Measurements from ENCODE around the gene MAPK6.
"Not testable (repeated sequence)": the region's sequence is repeated elsewhere in the genome, so short reads cannot be mapped to it uniquely, and the experiment has no call there.

Gene MAPK6

DNA sequence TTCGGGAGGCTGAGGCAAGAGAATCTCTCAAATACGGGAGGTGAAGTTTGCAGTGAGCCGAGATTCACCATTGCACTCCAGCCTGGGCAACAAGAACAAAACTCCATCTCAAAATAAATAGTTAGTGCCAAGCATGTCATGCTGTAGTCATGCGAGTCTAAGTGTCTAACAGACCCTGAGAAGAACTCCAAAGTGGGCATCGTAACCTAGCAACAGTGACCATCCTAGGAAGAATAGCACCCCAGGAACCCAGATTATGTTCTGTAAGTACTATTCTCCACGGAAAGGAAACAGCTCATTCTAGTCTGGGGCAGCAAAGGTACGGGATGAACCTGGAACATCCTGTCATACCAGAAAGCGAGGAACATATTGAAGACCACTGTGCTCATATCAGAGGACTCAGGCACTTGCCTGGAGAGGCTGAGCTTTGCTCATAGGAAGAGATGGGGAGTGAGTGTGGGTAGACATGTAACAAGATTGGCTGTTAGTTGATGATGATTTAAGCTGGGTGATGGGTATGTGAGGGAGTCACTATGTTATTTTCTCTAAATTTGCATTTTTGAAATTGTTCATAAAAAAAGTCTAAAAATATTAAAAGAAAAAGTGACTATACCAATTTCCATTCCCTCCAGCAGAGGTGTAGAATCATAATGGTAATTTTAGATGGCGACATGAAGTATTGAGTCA lies 61.8 kb downstream of the MAPK6 start:
- Histone ChIP-seq H3K4me3 (ENCODE audit: insufficient read depth, low read depth, low read length, poor library complexity, severe bottlenecking) (no peak overlapping the region), H3K9me3 (ENCODE audit: control insufficient read depth, low read length) (no peaks in the 10 kb centered on the region), H3K27me3 (replicated peaks; ENCODE audit: control insufficient read depth, insufficient read depth, low read length, poor library complexity, severe bottlenecking) (no peaks in the 10 kb centered on the region), H3K27ac (ENCODE audit: insufficient read depth, low read length, poor library complexity, severe bottlenecking) (no peak overlapping the region), H3K4me1 (ENCODE audit: control insufficient read depth, insufficient read depth, low read length, poor library complexity, severe bottlenecking) (no peaks in the 10 kb centered on the region), H3K36me3 (ENCODE audit: control insufficient read depth, insufficient read depth, low read length) (no peaks in the 10 kb centered on the region)
- DNase-seq: no peak

DNA sequence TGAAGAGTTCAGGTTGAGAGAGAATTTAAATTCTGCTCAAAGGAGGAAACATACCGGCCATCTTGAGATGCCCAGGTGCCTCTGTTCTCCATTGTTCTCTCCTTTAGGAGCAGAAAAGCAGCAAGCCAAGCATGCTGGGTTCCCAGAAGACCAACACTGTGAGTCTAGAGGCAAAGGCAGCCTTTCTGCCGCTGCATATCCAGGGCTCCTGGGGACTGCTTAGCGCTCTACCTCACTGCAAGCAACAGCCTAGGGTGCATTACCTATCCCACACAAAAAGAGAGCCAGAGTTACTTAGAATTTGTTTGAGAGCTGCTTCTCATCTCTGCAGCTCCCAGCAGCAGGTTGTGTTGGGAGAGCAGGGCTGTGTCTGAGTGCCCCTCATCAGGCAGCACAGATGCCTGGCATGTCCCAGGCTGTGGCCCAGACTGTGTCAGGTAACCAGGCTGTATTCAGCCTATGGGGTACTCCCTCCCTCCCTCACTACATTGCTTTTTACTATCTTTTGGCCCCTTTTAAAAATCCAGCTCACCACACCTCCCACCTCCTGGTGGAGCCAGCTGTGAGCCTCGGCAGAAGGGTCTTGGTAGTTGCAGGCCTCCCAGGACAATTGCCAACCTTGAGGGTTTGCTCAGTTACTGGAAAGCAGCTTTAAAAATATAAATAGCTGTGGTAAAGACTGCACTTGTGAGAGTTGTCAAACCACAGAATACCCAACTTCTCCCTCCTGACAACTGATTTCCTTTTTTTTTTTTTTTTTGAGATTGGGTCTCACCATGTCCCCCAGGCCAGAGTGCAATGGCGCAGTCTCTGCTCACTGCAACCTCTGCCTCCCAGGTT lies 63.4 kb downstream of the MAPK6 start:
- H3K4me1 ChIP-seq (ENCODE audit: control insufficient read depth, insufficient read depth, low read length, poor library complexity, severe bottlenecking): no peaks in the 10 kb centered on the region
- no peaks in the 10 kb centered on the region for H3K36me3 ChIP-seq (ENCODE audit: control insufficient read depth, insufficient read depth, low read length)
- DNase-seq: no peak
- no peak overlapping the region for H3K27ac ChIP-seq (ENCODE audit: insufficient read depth, low read length, poor library complexity, severe bottlenecking)
- H3K9me3 ChIP-seq (ENCODE audit: control insufficient read depth, low read length): peaks cover 6% of the 10 kb centered on the region
- no peaks in the 10 kb centered on the region for H3K27me3 ChIP-seq (replicated peaks; ENCODE audit: control insufficient read depth, insufficient read depth, low read length, poor library complexity, severe bottlenecking)
- H3K4me3 ChIP-seq (ENCODE audit: insufficient read depth, low read depth, low read length, poor library complexity, severe bottlenecking): no peak overlapping the region

- DNase-seq; H3K4me1 ChIP-seq (ENCODE audit: control insufficient read depth, insufficient read depth, low read length, poor library complexity, severe bottlenecking): not testable (repeated sequence)
Observed at GRCh38 chr15:52083037-52083359, 64.0 kb downstream of the MAPK6 start.

DNA sequence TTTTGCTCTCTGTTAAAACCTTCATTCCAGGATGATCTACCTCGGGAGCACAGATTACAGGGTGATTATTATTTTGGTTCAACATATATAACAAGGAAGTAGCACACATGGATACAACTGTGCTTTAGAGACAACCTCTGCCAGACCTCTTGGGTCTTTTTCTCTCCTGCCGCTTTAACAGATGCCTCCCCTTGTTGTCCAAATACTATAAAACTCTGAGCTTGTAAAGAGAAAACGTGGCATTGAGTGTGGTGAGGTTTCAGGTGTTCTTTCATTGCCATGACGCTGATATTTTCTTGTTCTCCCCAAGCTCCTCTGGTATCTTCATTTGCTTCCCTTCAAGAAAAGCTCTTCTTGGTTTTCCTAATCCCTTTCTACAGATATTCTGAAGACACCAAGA lies 64.6 kb downstream of the MAPK6 start:
- DNase-seq: no peak
- no peak overlapping the region for H3K27ac ChIP-seq (ENCODE audit: insufficient read depth, low read length, poor library complexity, severe bottlenecking)
- H3K36me3 ChIP-seq (ENCODE audit: control insufficient read depth, insufficient read depth, low read length): no peaks in the 10 kb centered on the region
- peaks cover 6% of the 10 kb centered on the region for H3K9me3 ChIP-seq (ENCODE audit: control insufficient read depth, low read length)
- H3K4me3 ChIP-seq (ENCODE audit: insufficient read depth, low read depth, low read length, poor library complexity, severe bottlenecking): no peak overlapping the region
- H3K27me3 ChIP-seq (replicated peaks; ENCODE audit: control insufficient read depth, insufficient read depth, low read length, poor library complexity, severe bottlenecking): no peaks in the 10 kb centered on the region
- H3K4me1 ChIP-seq (ENCODE audit: control insufficient read depth, insufficient read depth, low read length, poor library complexity, severe bottlenecking): no peaks in the 10 kb centered on the region

More at GRCh38 chr15:52083037-52083359, 64.0 kb downstream of the MAPK6 start:
- not testable (repeated sequence) for H3K36me3 ChIP-seq (ENCODE audit: control insufficient read depth, insufficient read depth, low read length); H3K9me3 ChIP-seq (ENCODE audit: control insufficient read depth, low read length); H3K27ac ChIP-seq (ENCODE audit: insufficient read depth, low read length, poor library complexity, severe bottlenecking); H3K27me3 ChIP-seq (replicated peaks; ENCODE audit: control insufficient read depth, insufficient read depth, low read length, poor library complexity, severe bottlenecking); H3K4me3 ChIP-seq (ENCODE audit: insufficient read depth, low read depth, low read length, poor library complexity, severe bottlenecking)

DNA sequence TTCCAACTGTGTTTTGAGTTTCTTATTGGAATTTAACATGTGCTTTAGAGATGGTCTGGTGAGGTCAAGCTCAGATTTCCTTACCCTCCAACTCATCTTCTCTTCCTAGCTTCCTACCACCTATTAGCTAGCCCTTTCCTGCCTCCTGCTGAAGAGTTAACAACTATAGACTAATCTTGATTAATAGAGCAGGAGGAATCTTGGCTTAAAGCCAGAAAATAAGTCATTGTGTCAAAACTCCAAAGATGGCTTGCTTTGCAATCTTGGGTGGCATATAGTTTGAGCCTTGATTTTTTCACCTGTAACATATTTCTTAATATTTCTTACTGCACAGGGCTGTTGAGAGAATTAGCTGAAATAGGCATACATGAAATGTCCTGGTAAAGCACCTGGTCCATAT lies 66.3 kb downstream of the MAPK6 start:
- Histone ChIP-seq H3K4me3 (ENCODE audit: insufficient read depth, low read depth, low read length, poor library complexity, severe bottlenecking) (no peak overlapping the region), H3K36me3 (ENCODE audit: control insufficient read depth, insufficient read depth, low read length) (no peaks in the 10 kb centered on the region), H3K27ac (ENCODE audit: insufficient read depth, low read length, poor library complexity, severe bottlenecking) (no peak overlapping the region), H3K4me1 (ENCODE audit: control insufficient read depth, insufficient read depth, low read length, poor library complexity, severe bottlenecking) (no peaks in the 10 kb centered on the region), H3K9me3 (ENCODE audit: control insufficient read depth, low read length) (peaks cover 6% of the 10 kb centered on the region), H3K27me3 (replicated peaks; ENCODE audit: control insufficient read depth, insufficient read depth, low read length, poor library complexity, severe bottlenecking) (no peaks in the 10 kb centered on the region)
- no peak for DNase-seq

DNA sequence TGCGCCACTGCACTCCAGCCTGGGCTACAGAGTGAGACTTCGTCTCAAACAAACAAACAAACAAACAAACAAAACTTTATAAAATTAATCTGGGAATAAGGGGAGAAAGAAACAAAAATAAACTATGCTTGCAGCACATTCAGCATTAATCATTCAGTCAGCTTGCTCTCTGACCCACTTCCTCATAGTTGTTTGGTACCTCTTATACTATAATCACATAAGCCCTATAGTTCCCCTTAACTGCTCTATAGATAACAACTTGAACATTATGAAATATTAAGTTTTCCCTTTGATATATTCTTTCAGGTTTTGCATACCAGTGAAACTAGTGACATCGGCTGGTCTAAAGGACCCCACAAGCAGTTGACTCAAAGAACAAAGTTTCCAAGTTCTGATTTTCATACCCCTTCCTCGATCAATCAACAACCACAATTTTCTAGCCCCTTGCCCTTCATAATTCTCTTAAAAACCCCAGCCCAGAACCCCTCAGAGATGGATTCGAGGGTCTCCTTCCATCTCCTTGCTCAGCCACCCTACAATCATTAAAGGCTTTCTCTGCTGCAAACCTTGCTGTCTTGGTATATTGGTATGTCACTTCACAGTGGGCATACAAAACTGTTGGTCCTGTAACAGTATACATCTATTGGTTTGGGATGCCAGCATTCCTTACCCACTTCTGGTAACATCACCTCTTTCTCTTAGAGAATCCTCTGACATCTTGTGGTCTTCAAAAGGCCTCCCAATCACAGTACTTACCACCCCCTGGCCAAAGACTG lies 67.2 kb downstream of the MAPK6 start:
- H3K4me3 ChIP-seq (ENCODE audit: insufficient read depth, low read depth, low read length, poor library complexity, severe bottlenecking): no peak overlapping the region
- peaks cover 6% of the 10 kb centered on the region for H3K9me3 ChIP-seq (ENCODE audit: control insufficient read depth, low read length)
- H3K27me3 ChIP-seq (replicated peaks; ENCODE audit: control insufficient read depth, insufficient read depth, low read length, poor library complexity, severe bottlenecking): no peaks in the 10 kb centered on the region
- H3K27ac ChIP-seq (ENCODE audit: insufficient read depth, low read length, poor library complexity, severe bottlenecking): no peak overlapping the region
- DNase-seq: no peak
- H3K36me3 ChIP-seq (ENCODE audit: control insufficient read depth, insufficient read depth, low read length): no peaks in the 10 kb centered on the region
- no peaks in the 10 kb centered on the region for H3K4me1 ChIP-seq (ENCODE audit: control insufficient read depth, insufficient read depth, low read length, poor library complexity, severe bottlenecking)

GRCh38 chr15:52090193-52090592 lies 71.2 kb downstream of the MAPK6 start:
- H3K4me1 ChIP-seq (ENCODE audit: control insufficient read depth, insufficient read depth, low read length, poor library complexity, severe bottlenecking): no peaks in the 10 kb centered on the region

DNA sequence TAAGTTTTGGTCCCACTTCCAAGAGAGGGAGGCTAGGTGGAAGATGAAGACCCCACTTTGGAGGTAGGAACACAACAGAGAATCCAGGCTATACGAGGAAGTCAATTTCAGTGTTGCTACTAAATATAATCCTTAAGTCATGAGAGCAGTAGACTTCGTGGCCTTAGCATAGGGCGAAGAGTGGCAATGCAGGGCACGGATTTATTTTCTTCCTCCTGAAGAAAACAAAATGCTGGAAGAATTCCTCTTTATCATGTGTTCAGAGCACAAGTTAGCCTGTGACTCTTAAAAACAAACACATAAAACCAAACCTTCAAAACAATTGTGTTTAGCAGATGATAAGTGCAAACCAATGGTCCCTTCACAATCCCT lies 74.1 kb downstream of the MAPK6 start:
- Histone ChIP-seq H3K4me1 (ENCODE audit: control insufficient read depth, insufficient read depth, low read length, poor library complexity, severe bottlenecking) (no peaks in the 10 kb centered on the region), H3K9me3 (ENCODE audit: control insufficient read depth, low read length) (no peaks in the 10 kb centered on the region), H3K27ac (ENCODE audit: insufficient read depth, low read length, poor library complexity, severe bottlenecking) (no peak overlapping the region), H3K36me3 (ENCODE audit: control insufficient read depth, insufficient read depth, low read length) (no peaks in the 10 kb centered on the region), H3K4me3 (ENCODE audit: insufficient read depth, low read depth, low read length, poor library complexity, severe bottlenecking) (no peak overlapping the region), H3K27me3 (replicated peaks; ENCODE audit: control insufficient read depth, insufficient read depth, low read length, poor library complexity, severe bottlenecking) (no peaks in the 10 kb centered on the region)
- DNase-seq: no peak

More at GRCh38 chr15:52090193-52090592, 71.2 kb downstream of the MAPK6 start:
- no peaks in the 10 kb centered on the region for H3K27me3 ChIP-seq (replicated peaks; ENCODE audit: control insufficient read depth, insufficient read depth, low read length, poor library complexity, severe bottlenecking)
- DNase-seq: no peak
- no peak overlapping the region for H3K27ac ChIP-seq (ENCODE audit: insufficient read depth, low read length, poor library complexity, severe bottlenecking)
- peaks cover 6% of the 10 kb centered on the region for H3K9me3 ChIP-seq (ENCODE audit: control insufficient read depth, low read length)
- no peak overlapping the region for H3K4me3 ChIP-seq (ENCODE audit: insufficient read depth, low read depth, low read length, poor library complexity, severe bottlenecking)
- H3K36me3 ChIP-seq (ENCODE audit: control insufficient read depth, insufficient read depth, low read length): no peaks in the 10 kb centered on the region

DNA sequence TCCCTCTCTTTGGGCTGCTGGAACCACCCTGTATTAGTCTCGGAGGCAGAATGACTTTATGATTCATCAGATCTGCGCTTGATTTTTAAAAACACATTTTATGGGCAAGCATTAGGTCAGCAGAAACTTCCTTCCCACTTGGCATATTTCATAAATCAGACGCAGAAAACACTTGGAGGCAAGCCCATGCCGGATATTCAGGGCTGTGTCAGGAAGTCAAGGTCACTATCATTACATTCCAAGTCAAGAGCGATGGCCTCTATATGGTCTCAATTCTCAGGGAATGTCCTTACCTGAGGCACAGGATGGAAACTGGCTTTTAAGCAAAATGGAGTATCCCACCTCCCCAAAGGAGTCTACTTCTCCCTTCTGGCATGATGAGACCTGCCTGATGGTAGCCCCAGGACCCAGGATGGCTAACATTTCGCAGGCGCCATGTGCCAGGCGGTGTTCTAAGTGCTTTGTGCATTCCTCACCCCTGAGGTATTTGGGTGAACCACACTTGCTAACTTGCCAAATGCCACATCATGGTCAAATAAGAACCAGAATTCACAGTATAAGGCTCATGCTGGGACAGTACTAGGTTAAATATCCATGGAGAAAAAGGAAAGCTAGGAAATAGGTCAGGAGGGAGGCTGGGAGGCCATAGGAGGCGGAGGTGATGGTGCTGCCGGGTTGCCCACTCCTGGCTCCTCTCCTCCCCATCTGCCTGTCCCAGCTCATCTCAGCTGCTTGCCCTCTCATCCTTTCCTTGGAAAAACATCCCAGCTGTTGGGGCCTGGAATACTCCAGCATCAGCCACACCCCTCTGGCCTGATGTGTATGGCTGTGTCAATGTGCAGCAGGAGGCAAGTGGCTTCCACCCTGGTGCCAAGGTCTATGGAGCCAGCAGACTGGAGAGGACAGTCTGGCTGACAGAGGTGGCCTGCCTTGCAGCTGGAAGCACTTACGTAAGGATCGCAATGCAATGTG lies 74.8 kb downstream of the MAPK6 start:
- no peaks in the 10 kb centered on the region for H3K36me3 ChIP-seq (ENCODE audit: control insufficient read depth, insufficient read depth, low read length)
- no peaks in the 10 kb centered on the region for H3K27me3 ChIP-seq (replicated peaks; ENCODE audit: control insufficient read depth, insufficient read depth, low read length, poor library complexity, severe bottlenecking)
- H3K27ac ChIP-seq (ENCODE audit: insufficient read depth, low read length, poor library complexity, severe bottlenecking): no peak overlapping the region
- no peaks in the 10 kb centered on the region for H3K9me3 ChIP-seq (ENCODE audit: control insufficient read depth, low read length)
- DNase-seq: no peak
- H3K4me3 ChIP-seq (ENCODE audit: insufficient read depth, low read depth, low read length, poor library complexity, severe bottlenecking): no peak overlapping the region
- H3K4me1 ChIP-seq (ENCODE audit: control insufficient read depth, insufficient read depth, low read length, poor library complexity, severe bottlenecking): no peaks in the 10 kb centered on the region
